ENCODE data around the gene MYBPHL. TPM values are rescaled to one million over a fixed set of nuclear protein-coding genes. Genes with fewer than 3 reads are reported as not detected.

The MYBPHL gene, protein sequence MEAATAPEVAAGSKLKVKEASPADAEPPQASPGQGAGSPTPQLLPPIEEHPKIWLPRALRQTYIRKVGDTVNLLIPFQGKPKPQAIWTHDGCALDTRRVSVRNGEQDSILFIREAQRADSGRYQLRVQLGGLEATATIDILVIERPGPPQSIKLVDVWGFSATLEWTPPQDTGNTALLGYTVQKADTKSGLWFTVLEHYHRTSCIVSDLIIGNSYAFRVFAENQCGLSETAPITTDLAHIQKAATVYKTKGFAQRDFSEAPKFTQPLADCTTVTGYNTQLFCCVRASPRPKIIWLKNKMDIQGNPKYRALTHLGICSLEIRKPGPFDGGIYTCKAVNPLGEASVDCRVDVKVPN
- not detected for total RNA-seq

GRCh38 chr1:109306832-109307273 lies at the start of gene MYBPHL:
Gene MYBPHL, minus strand, starts transcription at chr1:109307011. Its CDS starts 20 bp downstream, at chr1:109306991.
- no peak for DNase-seq
- Histone ChIP-seq H3K27me3 (no peaks in the 10 kb centered on the region), H3K4me3 (no peak within 1 kb of the TSS), H3K27ac (peak within 1 kb of the TSS in 1 of 4 donors; percentile 12), H3K36me3 (peaks cover 0 to 7% (median 0%) of the 10 kb centered on the region in 3 donors), H3K9me3 (no peaks in the 10 kb centered on the region), H3K4me1 (peaks cover 0 to 15% (median 0%) of the 10 kb centered on the region in 4 donors)
- TF ChIP-seq, protein P1, sequence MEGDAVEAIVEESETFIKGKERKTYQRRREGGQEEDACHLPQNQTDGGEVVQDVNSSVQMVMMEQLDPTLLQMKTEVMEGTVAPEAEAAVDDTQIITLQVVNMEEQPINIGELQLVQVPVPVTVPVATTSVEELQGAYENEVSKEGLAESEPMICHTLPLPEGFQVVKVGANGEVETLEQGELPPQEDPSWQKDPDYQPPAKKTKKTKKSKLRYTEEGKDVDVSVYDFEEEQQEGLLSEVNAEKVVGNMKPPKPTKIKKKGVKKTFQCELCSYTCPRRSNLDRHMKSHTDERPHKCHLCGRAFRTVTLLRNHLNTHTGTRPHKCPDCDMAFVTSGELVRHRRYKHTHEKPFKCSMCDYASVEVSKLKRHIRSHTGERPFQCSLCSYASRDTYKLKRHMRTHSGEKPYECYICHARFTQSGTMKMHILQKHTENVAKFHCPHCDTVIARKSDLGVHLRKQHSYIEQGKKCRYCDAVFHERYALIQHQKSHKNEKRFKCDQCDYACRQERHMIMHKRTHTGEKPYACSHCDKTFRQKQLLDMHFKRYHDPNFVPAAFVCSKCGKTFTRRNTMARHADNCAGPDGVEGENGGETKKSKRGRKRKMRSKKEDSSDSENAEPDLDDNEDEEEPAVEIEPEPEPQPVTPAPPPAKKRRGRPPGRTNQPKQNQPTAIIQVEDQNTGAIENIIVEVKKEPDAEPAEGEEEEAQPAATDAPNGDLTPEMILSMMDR (IDR thresholded peaks at IDR 0.05): no peak
- no peak for TF ChIP-seq POLR2A (IDR thresholded peaks at IDR 0.05)

GRCh38 chr1:109356505-109356904 lies 49.7 kb upstream of the MYBPHL start:
- H3K36me3 ChIP-seq: peaks cover 0 to 7% (median 0%) of the 10 kb centered on the region in 3 donors
- H3K4me1 ChIP-seq: peaks cover 0 to 8% (median 0%) of the 10 kb centered on the region in 4 donors
- H3K9me3 ChIP-seq: no peaks in the 10 kb centered on the region
- no peak for TF ChIP-seq POLR2A (IDR thresholded peaks at IDR 0.05)
- TF ChIP-seq, protein P1 (IDR thresholded peaks at IDR 0.05): no peak
- no peak overlapping the region for H3K4me3 ChIP-seq
- H3K27me3 ChIP-seq: no peaks in the 10 kb centered on the region
- no peak for DNase-seq
- no peak overlapping the region for H3K27ac ChIP-seq

DNA sequence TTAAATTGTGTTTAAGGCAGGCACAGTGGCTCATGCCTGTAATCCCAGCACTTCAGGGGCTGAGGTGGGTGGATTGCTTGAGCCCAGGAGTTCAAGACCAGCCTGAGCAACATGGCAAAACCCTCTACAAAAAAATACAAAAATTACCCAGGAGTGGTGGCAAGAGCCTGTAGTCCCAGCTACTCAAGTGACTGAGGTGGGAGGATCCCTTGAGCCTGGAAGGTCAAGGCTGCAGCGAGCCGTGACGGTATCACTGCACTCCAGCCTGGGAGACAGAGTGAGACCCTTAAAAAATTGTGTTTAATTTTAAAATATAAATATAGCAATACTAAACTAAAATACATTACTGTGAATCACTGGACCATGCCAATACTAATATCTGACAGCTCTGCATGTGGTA lies 48.1 kb upstream of the MYBPHL start:
- Histone ChIP-seq H3K36me3 (peaks cover 0 to 16% (median 0%) of the 10 kb centered on the region in 3 donors), H3K27ac (no peak overlapping the region), H3K9me3 (no peaks in the 10 kb centered on the region), H3K27me3 (no peaks in the 10 kb centered on the region), H3K4me3 (no peak overlapping the region), H3K4me1 (peaks cover 0 to 21% (median 0%) of the 10 kb centered on the region in 4 donors)
- TF ChIP-seq, protein P1 (IDR thresholded peaks at IDR 0.05): no peak
- no peak for TF ChIP-seq POLR2A (IDR thresholded peaks at IDR 0.05)
- no peak for DNase-seq

DNA sequence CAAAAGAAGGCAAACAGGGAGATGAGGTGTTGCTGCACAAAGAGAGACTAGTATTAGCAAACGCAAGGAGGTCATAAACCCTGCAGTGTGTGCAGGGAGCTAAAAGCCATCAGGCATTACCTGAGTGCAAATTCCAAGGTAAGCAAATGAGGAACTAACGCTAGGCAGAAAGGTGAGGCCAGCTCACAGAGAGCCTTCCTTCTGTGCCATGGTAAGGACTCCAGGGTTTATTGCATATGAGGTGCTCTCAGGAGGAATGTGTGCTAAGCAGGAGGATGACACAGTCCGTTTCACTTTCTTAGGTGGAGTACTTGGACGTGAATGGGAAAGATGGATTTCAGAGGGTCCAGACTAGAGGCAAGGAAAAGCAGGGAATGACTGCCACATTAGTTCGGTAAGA lies 44.6 kb upstream of the MYBPHL start:
- peak overlapping the region in 2 of 4 donors; percentile 15 to 26 for H3K4me3 ChIP-seq
- no peaks in the 10 kb centered on the region for H3K27me3 ChIP-seq
- H3K4me1 ChIP-seq: peaks cover 0 to 17% (median 0%) of the 10 kb centered on the region in 4 donors
- peak overlapping the region in 3 of 4 donors; percentile 52 to 76 (median 62) for H3K27ac ChIP-seq
- DNase-seq: peak in 2 of 3 donors; percentile 55 to 73
- no peak for TF ChIP-seq POLR2A (IDR thresholded peaks at IDR 0.05)
- TF ChIP-seq, protein P1 (IDR thresholded peaks at IDR 0.05): peak in 1 of 6 experiments; percentile 15
- peaks cover 0 to 30% (median 0%) of the 10 kb centered on the region in 3 donors for H3K36me3 ChIP-seq
- no peaks in the 10 kb centered on the region for H3K9me3 ChIP-seq

DNA sequence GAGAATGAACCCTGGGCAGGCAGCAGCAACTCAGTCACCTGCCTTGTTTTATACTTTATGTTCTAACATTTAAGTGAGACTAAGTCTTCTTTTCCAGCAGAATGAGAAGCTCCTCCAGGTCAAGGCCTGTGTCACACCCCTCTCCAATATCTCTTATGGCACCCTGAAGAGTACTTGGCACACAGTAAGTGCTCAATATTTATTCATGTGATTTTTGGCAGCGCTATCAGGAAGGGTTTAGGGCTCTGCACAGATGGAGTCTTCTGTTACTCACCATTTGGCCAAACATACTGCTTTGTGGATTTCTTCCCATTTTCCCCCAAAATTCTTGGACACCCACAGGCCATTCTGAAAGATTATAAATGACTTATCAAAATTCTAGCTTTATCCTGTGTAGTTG lies 43.8 kb upstream of the MYBPHL start:
- H3K4me1 ChIP-seq: peaks cover 0 to 17% (median 0%) of the 10 kb centered on the region in 4 donors
- no peak for DNase-seq
- no peaks in the 10 kb centered on the region for H3K9me3 ChIP-seq
- TF ChIP-seq, protein P1 (IDR thresholded peaks at IDR 0.05): no peak
- no peak for TF ChIP-seq POLR2A (IDR thresholded peaks at IDR 0.05)
- no peaks in the 10 kb centered on the region for H3K27me3 ChIP-seq
- H3K27ac ChIP-seq: peak overlapping the region in 2 of 4 donors; percentile 1 to 76
- peaks cover 0 to 38% (median 0%) of the 10 kb centered on the region in 3 donors for H3K36me3 ChIP-seq
- no peak overlapping the region for H3K4me3 ChIP-seq
